MM.1S (cell line): ENCODE results near the gene SHC3.

Experiments used
- CTCF ChIP-seq: fragments of 300-600 bp; sonication (generic); IDR thresholded peaks from 2 replicates; pipeline ENCODE4 v1.5.1; 2016; ENCODE audit warnings: antibody characterized with exemption, low read length, mixed read lengths
- EZH2phosphoT487 ChIP-seq: fragments of 300-600 bp; sonication (generic); IDR thresholded peaks from 2 replicates; pipeline ENCODE4 v1.6.1; 2018; ENCODE audit warnings: antibody characterized with exemption, low read length

GRCh38 chr9:89112243-89112642 is 66.4 kb downstream of the SHC3 start:
- TF ChIP-seq CTCF = no peak
- no peak for TF ChIP-seq EZH2phosphoT487
